Measurements from ENCODE around the gene GLRA3. TPM values are rescaled to one million over a fixed set of nuclear protein-coding genes. Genes with fewer than 3 reads are reported as not detected.

GLRA3 gene
- total and polyA plus RNA-seq, 2 of the 8 experiments (the other 6 are each of a cell fraction or from before 2014, with no cell fraction given), result 0.02 TPM; not detected in 1

GRCh38 chr4:174611792-174612191, 217.3 kb downstream of the GLRA3 start (continued):
- TF ChIP-seq JUN (IDR thresholded peaks at IDR 0.05; ENCODE audit: low read depth, low read length) (no peak), HDAC6 (IDR thresholded peaks at IDR 0.05; ENCODE audit: low read depth, low read length) (no peak), GABPA (IDR thresholded peaks at IDR 0.05; ENCODE audit: borderline replicate concordance, insufficient read depth, low read length) (no peak), CEBPB (IDR thresholded peaks at IDR 0.05; ENCODE audit: low read depth, low read length) (no peak), CHD2 (IDR thresholded peaks at IDR 0.05; ENCODE audit: low read length) (no peak), NRF1 (IDR thresholded peaks at IDR 0.05; ENCODE audit: low read depth, low read length) (no peak)

Measured in H1 (cell line).